Frontal cortex (tissue), 4 donors: ENCODE data around the gene PLS3. TPM values are rescaled to one million over a fixed set of nuclear protein-coding genes. Genes with fewer than 3 reads are reported as not detected.
"Not testable (repeated sequence)": the region's sequence is repeated elsewhere in the genome, so short reads cannot be mapped to it uniquely, and the experiment has no call there.

Experiments used
- DNase-seq, 2 donors: peaks; one replicate each; pipeline ENCODE4 v3.0.0; 2012; ENCODE audit warnings: low spot score in 2 of 2
- FAIRE-seq: peaks from 2 replicates; lab custom pipeline; 2012; peaks lifted over from hg19 to GRCh38; lab: Jason Lieb, UNC
- total RNA-seq: library from RNA; depleted of rRNA; stranded (reverse); fragments of >200 nt; gene quantifications from one replicate; pipeline ENCODE4 v1.2.3, GENCODE V29; 2014
- donor health status: control.
- donor health status: control.
- donor health status: control.

PLS3 gene
- total RNA-seq, 1 donor from 2014 or later, result 76.2 TPM

- FAIRE-seq, result no peak
Observed at GRCh38 chrX:115602308-115602707, 41.3 kb downstream of the PLS3 start.

GRCh38 chrX:115602729-115603389, 41.9 kb downstream of the PLS3 start:
- FAIRE-seq (no peak), DNase-seq (no peak)

More at GRCh38 chrX:115602308-115602707, 41.3 kb downstream of the PLS3 start:
- DNase-seq, result no peak

- no peak for FAIRE-seq
- no peak for DNase-seq
Observed at GRCh38 chrX:115603534-115604074, 42.6 kb downstream of the PLS3 start.

GRCh38 chrX:115606861-115607260, 45.9 kb downstream of the PLS3 start:
- FAIRE-seq, result no peak
- DNase-seq, result no peak

GRCh38 chrX:115609621-115610020, 48.6 kb downstream of the PLS3 start:
- FAIRE-seq (no peak), DNase-seq (no peak)

- no peak for FAIRE-seq
Observed at GRCh38 chrX:115616943-115617563, 56.1 kb downstream of the PLS3 start.

GRCh38 chrX:115622534-115622933, 61.6 kb downstream of the PLS3 start:
- FAIRE-seq, result no peak
- no peak for DNase-seq

More at GRCh38 chrX:115616943-115617563, 56.1 kb downstream of the PLS3 start:
- DNase-seq, result no peak

- no peak for DNase-seq
- no peak for FAIRE-seq
Observed at GRCh38 chrX:115624916-115625315, 63.9 kb downstream of the PLS3 start.

GRCh38 chrX:115625572-115626301, 64.8 kb downstream of the PLS3 start:
- FAIRE-seq (peak; percentile 44), DNase-seq (no peak)

GRCh38 chrX:115630204-115630603, 69.2 kb downstream of the PLS3 start:
- FAIRE-seq, result no peak
- DNase-seq, result no peak

- DNase-seq (no peak), FAIRE-seq (no peak)
Observed at GRCh38 chrX:115632455-115632854, 71.5 kb downstream of the PLS3 start.

GRCh38 chrX:115633397-115633796, 72.4 kb downstream of the PLS3 start:
- FAIRE-seq, DNase-seq: not testable (repeated sequence)

GRCh38 chrX:115639334-115639880, 78.4 kb downstream of the PLS3 start:
- FAIRE-seq (no peak), DNase-seq (no peak)

GRCh38 chrX:115642311-115642710, 81.3 kb downstream of the PLS3 start:
- FAIRE-seq (no peak), DNase-seq (no peak)

GRCh38 chrX:115642895-115643530, 82.0 kb downstream of the PLS3 start:
- DNase-seq, result peak; percentile 8 to 10

GRCh38 chrX:115644397-115644796, 83.4 kb downstream of the PLS3 start:
- FAIRE-seq, DNase-seq: not testable (repeated sequence)

More at GRCh38 chrX:115642895-115643530, 82.0 kb downstream of the PLS3 start:
- FAIRE-seq, result peak; percentile 88

- FAIRE-seq, result no peak
Observed at GRCh38 chrX:115649461-115650063, 88.6 kb downstream of the PLS3 start.

GRCh38 chrX:115650449-115650848, 89.5 kb downstream of the PLS3 start:
- no peak for FAIRE-seq
- DNase-seq, result no peak

More at GRCh38 chrX:115649461-115650063, 88.6 kb downstream of the PLS3 start:
- no peak for DNase-seq

- no peak for FAIRE-seq
- DNase-seq, result no peak
Observed at GRCh38 chrX:115650916-115651315, 89.9 kb downstream of the PLS3 start.
